OCI-LY7 (cell line): ENCODE measurements around the gene MINDY4. TPM values are rescaled to one million over a fixed set of nuclear protein-coding genes. Genes with fewer than 3 reads are reported as not detected.

Experiments used
- BruUV-seq: library from RNA; stranded (reverse); fragments of 400-500 nt; replicated peaks from 2 replicates; lab custom pipeline; 2021; lab: Mats Ljungman, UMichigan
- CTCF ChIA-PET: fragments of 300-600 bp; sonication (Branson Sonifier 250); formaldehyde crosslinking; loops from one replicate; lab custom pipeline; 2022; ENCODE audit warnings: antibody characterized with exemption; ENCODE audit not compliant: unreplicated experiment; lab: Charles Lee
- POLR2A ChIA-PET: fragments of 300-600 bp; sonication (Branson Sonifier 250); formaldehyde crosslinking; loops from one replicate; lab custom pipeline; 2022; ENCODE audit warnings: antibody characterized with exemption; lab: Charles Lee
- DNase-seq: peaks from one replicate; pipeline ENCODE4 v3.0.0-alpha.2; 2015; ENCODE audit warnings: low spot score
- H2AFZ ChIP-seq: fragments of 200-600 bp; sonication (generic), shearing (Covaris generic); 2 replicates; pipeline ENCODE4 v1.6.1; 2014; ENCODE audit warnings: mild to moderate bottlenecking, antibody characterized with exemption, low read length, moderate library complexity
- H3K27ac ChIP-seq: fragments of 200-600 bp; sonication (generic); 2 replicates; pipeline ENCODE4 v1.5.1; 2014; ENCODE audit warnings: mixed run types, low read depth, mild to moderate bottlenecking, moderate library complexity, low read length, inconsistent platforms; ENCODE audit not compliant: poor library complexity, severe bottlenecking
- H3K36me3 ChIP-seq: fragments of 200-600 bp; sonication (generic); 2 replicates; pipeline ENCODE4 v1.6.1; 2014; ENCODE audit warnings: mild to moderate bottlenecking, antibody characterized with exemption, low read length, moderate library complexity, mixed read lengths; ENCODE audit not compliant: insufficient read depth
- H3K4me1 ChIP-seq: fragments of 200-600 bp; sonication (generic); 2 replicates; pipeline ENCODE4 v1.5.1; 2014; ENCODE audit warnings: mild to moderate bottlenecking, low read length; ENCODE audit not compliant: insufficient read depth, poor library complexity, severe bottlenecking
- H3K4me2 ChIP-seq: fragments of 200-600 bp; sonication (generic); 2 replicates; pipeline ENCODE4 v1.6.1; 2014; ENCODE audit warnings: mild to moderate bottlenecking, low read length
- H3K4me3 ChIP-seq: fragments of 200-600 bp; sonication (generic); 2 replicates; pipeline ENCODE4 v1.5.1; 2014; ENCODE audit warnings: mild to moderate bottlenecking, low read depth, low read length; ENCODE audit not compliant: poor library complexity, severe bottlenecking
- H3K79me2 ChIP-seq: fragments of 200-600 bp; sonication (generic); 2 replicates; pipeline ENCODE4 v1.6.1; 2016; ENCODE audit warnings: low read depth, mild to moderate bottlenecking, low read length, moderate library complexity, mixed read lengths; ENCODE audit not compliant: insufficient read depth
- H3K9me2 ChIP-seq: fragments of 200-600 bp; sonication (generic); 2 replicates; pipeline ENCODE4 v1.6.1; 2016; ENCODE audit warnings: mild to moderate bottlenecking, low read length, mixed read lengths; ENCODE audit not compliant: insufficient read depth
- H3K9me3 ChIP-seq: fragments of 200-600 bp; sonication (generic); 2 replicates; pipeline ENCODE4 v1.6.1; 2014; ENCODE audit warnings: mild to moderate bottlenecking, mixed run types, low read length, mixed read lengths
- H4K20me1 ChIP-seq: fragments of 200-600 bp; sonication (generic); 2 replicates; pipeline ENCODE4 v1.6.1; 2014; ENCODE audit warnings: mild to moderate bottlenecking, antibody characterized with exemption, low read length, moderate library complexity, mixed read lengths; ENCODE audit not compliant: insufficient read depth
- EZH2phosphoT487 ChIP-seq: fragments of 200-600 bp; sonication (generic); IDR thresholded peaks from 2 replicates; pipeline ENCODE4 v1.6.1; 2018; ENCODE audit warnings: low read depth, borderline replicate concordance, mild to moderate bottlenecking, mixed run types, antibody characterized with exemption, low read length, moderate library complexity, mixed read lengths
- intact Hi-C: fragments of 100-400 bp; cut with micrococcal nuclease; formaldehyde crosslinking; loops from one replicate; pipeline ENCODE4 v1.10.0; 2022; ENCODE audit not compliant: unreplicated experiment
- total RNA-seq, 2 experiments: library from RNA; depleted of rRNA in 1 of 2; stranded (reverse); fragments of >200 nt in 1 of 2; shearing (Covaris generic) in 1 of 2; gene quantifications; 2 replicates each; pipeline ENCODE4 v1.2.3, GENCODE V29; 2014 to 2022
- TF ChIP-seq, protein P1 (sequence below): fragments of 200-600 bp; sonication (generic); conservative IDR thresholded peaks from 2 replicates; pipeline ENCODE4 v1.5.1; 2014; ENCODE audit warnings: mild to moderate bottlenecking, antibody characterized with exemption, low read length, moderate library complexity, mixed read lengths

MINDY4 gene
- total RNA-seq, 2 experiments from 2014 or later = 0.86 TPM; not detected in 1

- TF ChIP-seq, protein P1, sequence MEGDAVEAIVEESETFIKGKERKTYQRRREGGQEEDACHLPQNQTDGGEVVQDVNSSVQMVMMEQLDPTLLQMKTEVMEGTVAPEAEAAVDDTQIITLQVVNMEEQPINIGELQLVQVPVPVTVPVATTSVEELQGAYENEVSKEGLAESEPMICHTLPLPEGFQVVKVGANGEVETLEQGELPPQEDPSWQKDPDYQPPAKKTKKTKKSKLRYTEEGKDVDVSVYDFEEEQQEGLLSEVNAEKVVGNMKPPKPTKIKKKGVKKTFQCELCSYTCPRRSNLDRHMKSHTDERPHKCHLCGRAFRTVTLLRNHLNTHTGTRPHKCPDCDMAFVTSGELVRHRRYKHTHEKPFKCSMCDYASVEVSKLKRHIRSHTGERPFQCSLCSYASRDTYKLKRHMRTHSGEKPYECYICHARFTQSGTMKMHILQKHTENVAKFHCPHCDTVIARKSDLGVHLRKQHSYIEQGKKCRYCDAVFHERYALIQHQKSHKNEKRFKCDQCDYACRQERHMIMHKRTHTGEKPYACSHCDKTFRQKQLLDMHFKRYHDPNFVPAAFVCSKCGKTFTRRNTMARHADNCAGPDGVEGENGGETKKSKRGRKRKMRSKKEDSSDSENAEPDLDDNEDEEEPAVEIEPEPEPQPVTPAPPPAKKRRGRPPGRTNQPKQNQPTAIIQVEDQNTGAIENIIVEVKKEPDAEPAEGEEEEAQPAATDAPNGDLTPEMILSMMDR = no peak
- no peak for TF ChIP-seq EZH2phosphoT487
- H3K79me2 ChIP-seq = no peaks in the 10 kb centered on the region
- H3K9me3 ChIP-seq = no peaks in the 10 kb centered on the region
- no peak for DNase-seq
- POLR2A ChIA-PET = no interaction called here
- peaks cover 3% of the 10 kb centered on the region for H3K4me1 ChIP-seq
- no peak overlapping the region for H3K27ac ChIP-seq
- H3K4me2 ChIP-seq = no peak overlapping the region
- intact Hi-C loops = no loop called here
- no TSS peak for BruUV-seq
- H3K9me2 ChIP-seq = no peaks in the 10 kb centered on the region
- H3K4me3 ChIP-seq = no peak overlapping the region
- CTCF ChIA-PET = no interaction called here
- H4K20me1 ChIP-seq = no peaks in the 10 kb centered on the region
- no peaks in the 10 kb centered on the region for H3K36me3 ChIP-seq
- H2AFZ ChIP-seq = no peak overlapping the region
Observed at GRCh38 chr7:30879139-30880124, 108.2 kb downstream of the MINDY4 start.

- Histone ChIP-seq H3K4me1 (peaks cover 10% of the 10 kb centered on the region), H3K9me2 (no peaks in the 10 kb centered on the region), H3K4me2 (no peak overlapping the region), H3K27ac (no peak overlapping the region), H3K9me3 (no peaks in the 10 kb centered on the region), H3K4me3 (no peak overlapping the region), H4K20me1 (no peaks in the 10 kb centered on the region), H3K79me2 (no peaks in the 10 kb centered on the region), H2AFZ (no peak overlapping the region), H3K36me3 (no peaks in the 10 kb centered on the region)
- BruUV-seq = no TSS peak
- CTCF ChIA-PET = no interaction called here
- TF ChIP-seq EZH2phosphoT487 = no peak
- TF ChIP-seq, protein P1 = no peak
- POLR2A ChIA-PET = interaction anchor here (0.6 kb wide), 1 partner anchor 1760 kb away, joined by 3 read pairs; no protein-coding TSS in a partner anchor
- intact Hi-C loops = no loop called here
- DNase-seq = no peak
Observed at GRCh38 chr7:30880125-30880720, 109.0 kb downstream of the MINDY4 start.
